OCI-LY7 (cell line): Measurements from ENCODE around the gene LRRC34. TPM values are rescaled to one million over a fixed set of nuclear protein-coding genes. Genes with fewer than 3 reads are reported as not detected.

Source experiments
- BruUV-seq: library from RNA; stranded (reverse); fragments of 400-500 nt; replicated peaks from 2 replicates; lab custom pipeline; 2021; lab: Mats Ljungman, UMichigan
- CTCF ChIA-PET: fragments of 300-600 bp; sonication (Branson Sonifier 250); formaldehyde crosslinking; loops from one replicate; lab custom pipeline; 2022; ENCODE audit warnings: antibody characterized with exemption; ENCODE audit not compliant: unreplicated experiment; lab: Charles Lee
- POLR2A ChIA-PET: fragments of 300-600 bp; sonication (Branson Sonifier 250); formaldehyde crosslinking; loops from one replicate; lab custom pipeline; 2022; ENCODE audit warnings: antibody characterized with exemption; lab: Charles Lee
- DNase-seq: peaks from one replicate; pipeline ENCODE4 v3.0.0-alpha.2; 2015; ENCODE audit warnings: low spot score
- H2AFZ ChIP-seq: fragments of 200-600 bp; sonication (generic), shearing (Covaris generic); 2 replicates; pipeline ENCODE4 v1.6.1; 2014; ENCODE audit warnings: mild to moderate bottlenecking, antibody characterized with exemption, low read length, moderate library complexity
- H3K27ac ChIP-seq: fragments of 200-600 bp; sonication (generic); 2 replicates; pipeline ENCODE4 v1.5.1; 2014; ENCODE audit warnings: mixed run types, low read depth, mild to moderate bottlenecking, moderate library complexity, low read length, inconsistent platforms; ENCODE audit not compliant: poor library complexity, severe bottlenecking
- H3K36me3 ChIP-seq: fragments of 200-600 bp; sonication (generic); 2 replicates; pipeline ENCODE4 v1.6.1; 2014; ENCODE audit warnings: mild to moderate bottlenecking, antibody characterized with exemption, low read length, moderate library complexity, mixed read lengths; ENCODE audit not compliant: insufficient read depth
- H3K4me1 ChIP-seq: fragments of 200-600 bp; sonication (generic); 2 replicates; pipeline ENCODE4 v1.5.1; 2014; ENCODE audit warnings: mild to moderate bottlenecking, low read length; ENCODE audit not compliant: insufficient read depth, poor library complexity, severe bottlenecking
- H3K4me2 ChIP-seq: fragments of 200-600 bp; sonication (generic); 2 replicates; pipeline ENCODE4 v1.6.1; 2014; ENCODE audit warnings: mild to moderate bottlenecking, low read length
- H3K4me3 ChIP-seq: fragments of 200-600 bp; sonication (generic); 2 replicates; pipeline ENCODE4 v1.5.1; 2014; ENCODE audit warnings: mild to moderate bottlenecking, low read depth, low read length; ENCODE audit not compliant: poor library complexity, severe bottlenecking
- H3K79me2 ChIP-seq: fragments of 200-600 bp; sonication (generic); 2 replicates; pipeline ENCODE4 v1.6.1; 2016; ENCODE audit warnings: low read depth, mild to moderate bottlenecking, low read length, moderate library complexity, mixed read lengths; ENCODE audit not compliant: insufficient read depth
- H3K9me2 ChIP-seq: fragments of 200-600 bp; sonication (generic); 2 replicates; pipeline ENCODE4 v1.6.1; 2016; ENCODE audit warnings: mild to moderate bottlenecking, low read length, mixed read lengths; ENCODE audit not compliant: insufficient read depth
- H3K9me3 ChIP-seq: fragments of 200-600 bp; sonication (generic); 2 replicates; pipeline ENCODE4 v1.6.1; 2014; ENCODE audit warnings: mild to moderate bottlenecking, mixed run types, low read length, mixed read lengths
- H4K20me1 ChIP-seq: fragments of 200-600 bp; sonication (generic); 2 replicates; pipeline ENCODE4 v1.6.1; 2014; ENCODE audit warnings: mild to moderate bottlenecking, antibody characterized with exemption, low read length, moderate library complexity, mixed read lengths; ENCODE audit not compliant: insufficient read depth
- EZH2phosphoT487 ChIP-seq: fragments of 200-600 bp; sonication (generic); IDR thresholded peaks from 2 replicates; pipeline ENCODE4 v1.6.1; 2018; ENCODE audit warnings: low read depth, borderline replicate concordance, mild to moderate bottlenecking, mixed run types, antibody characterized with exemption, low read length, moderate library complexity, mixed read lengths
- intact Hi-C: fragments of 100-400 bp; cut with micrococcal nuclease; formaldehyde crosslinking; loops from one replicate; pipeline ENCODE4 v1.10.0; 2022; ENCODE audit not compliant: unreplicated experiment
- total RNA-seq, 2 experiments: library from RNA; depleted of rRNA in 1 of 2; stranded (reverse); fragments of >200 nt in 1 of 2; shearing (Covaris generic) in 1 of 2; gene quantifications; 2 replicates each; pipeline ENCODE4 v1.2.3, GENCODE V29; 2014 to 2022
- TF ChIP-seq, protein P1 (sequence below): fragments of 200-600 bp; sonication (generic); conservative IDR thresholded peaks from 2 replicates; pipeline ENCODE4 v1.5.1; 2014; ENCODE audit warnings: mild to moderate bottlenecking, antibody characterized with exemption, low read length, moderate library complexity, mixed read lengths

Gene LRRC34
- total RNA-seq, 2 experiments from 2014 or later, result 2.2 to 3.3 TPM

DNA sequence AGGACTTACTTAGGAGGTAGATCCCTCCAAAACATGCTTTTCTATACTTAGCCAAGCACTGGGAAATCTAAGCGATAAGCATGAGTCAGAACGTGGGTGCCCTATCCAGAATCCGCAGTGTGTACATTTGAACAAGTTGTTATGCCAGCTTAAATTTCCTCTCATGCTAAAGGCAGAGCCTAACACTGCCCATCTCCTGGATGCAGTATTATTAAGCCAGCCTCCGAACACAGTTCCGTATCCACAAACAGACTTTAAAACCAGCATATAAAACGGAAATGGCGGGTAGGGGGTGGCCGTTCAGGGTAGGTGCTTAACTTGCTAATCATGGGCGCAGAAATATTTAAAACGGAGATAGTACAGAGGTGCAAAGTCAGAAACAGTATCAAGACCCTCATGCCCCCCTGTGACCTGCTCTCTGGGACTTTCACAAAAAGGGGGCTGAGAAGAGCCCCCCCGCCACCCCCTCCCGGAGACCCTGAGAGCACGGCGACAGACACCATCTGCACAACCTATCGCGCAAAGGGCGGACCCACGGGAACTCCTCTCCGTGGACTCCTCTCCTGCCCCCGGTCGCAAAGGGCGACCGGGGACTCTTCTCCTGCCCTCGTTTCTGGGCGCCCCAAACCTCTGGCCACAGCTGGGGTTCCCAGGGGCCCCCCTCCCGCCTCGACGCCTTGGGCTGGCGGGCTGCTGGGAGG, 923 bp downstream of the LRRC34 start:
- Histone ChIP-seq H3K4me3 (peak overlapping the region; percentile 62), H3K9me2 (no peaks in the 10 kb centered on the region), H3K4me2 (peak overlapping the region; percentile 82), H3K27ac (no peak overlapping the region), H3K36me3 (no peaks in the 10 kb centered on the region; the same call in 1 of the 2 replicates), H4K20me1 (no peaks in the 10 kb centered on the region), H3K79me2 (no peaks in the 10 kb centered on the region), H2AFZ (peak overlapping the region; percentile 98), H3K4me1 (peaks cover 41% of the 10 kb centered on the region), H3K9me3 (peaks cover 16% of the 10 kb centered on the region; the same call in 1 of the 2 replicates)
- DNase-seq, result peak; percentile 47
- ChIA-PET CTCF (interaction anchor here (0.5 kb wide), 1 partner anchor 188 kb away, joined by 3 read pairs; no protein-coding TSS in a partner anchor), POLR2A (interaction anchor here (0.5 to 4.0 kb wide), 7 partner anchors 13 to 542 kb away, joined by 3 to 25 read pairs (median 3); no protein-coding TSS in a partner anchor)
- TF ChIP-seq, protein P1, sequence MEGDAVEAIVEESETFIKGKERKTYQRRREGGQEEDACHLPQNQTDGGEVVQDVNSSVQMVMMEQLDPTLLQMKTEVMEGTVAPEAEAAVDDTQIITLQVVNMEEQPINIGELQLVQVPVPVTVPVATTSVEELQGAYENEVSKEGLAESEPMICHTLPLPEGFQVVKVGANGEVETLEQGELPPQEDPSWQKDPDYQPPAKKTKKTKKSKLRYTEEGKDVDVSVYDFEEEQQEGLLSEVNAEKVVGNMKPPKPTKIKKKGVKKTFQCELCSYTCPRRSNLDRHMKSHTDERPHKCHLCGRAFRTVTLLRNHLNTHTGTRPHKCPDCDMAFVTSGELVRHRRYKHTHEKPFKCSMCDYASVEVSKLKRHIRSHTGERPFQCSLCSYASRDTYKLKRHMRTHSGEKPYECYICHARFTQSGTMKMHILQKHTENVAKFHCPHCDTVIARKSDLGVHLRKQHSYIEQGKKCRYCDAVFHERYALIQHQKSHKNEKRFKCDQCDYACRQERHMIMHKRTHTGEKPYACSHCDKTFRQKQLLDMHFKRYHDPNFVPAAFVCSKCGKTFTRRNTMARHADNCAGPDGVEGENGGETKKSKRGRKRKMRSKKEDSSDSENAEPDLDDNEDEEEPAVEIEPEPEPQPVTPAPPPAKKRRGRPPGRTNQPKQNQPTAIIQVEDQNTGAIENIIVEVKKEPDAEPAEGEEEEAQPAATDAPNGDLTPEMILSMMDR, result no peak
- TF ChIP-seq EZH2phosphoT487, result no peak
- no TSS peak for BruUV-seq
- intact Hi-C loops, result loop anchor here (2.0 kb wide), 2 partner anchors 25 to 47 kb away; partner anchors contain the start of gene TERC

DNA sequence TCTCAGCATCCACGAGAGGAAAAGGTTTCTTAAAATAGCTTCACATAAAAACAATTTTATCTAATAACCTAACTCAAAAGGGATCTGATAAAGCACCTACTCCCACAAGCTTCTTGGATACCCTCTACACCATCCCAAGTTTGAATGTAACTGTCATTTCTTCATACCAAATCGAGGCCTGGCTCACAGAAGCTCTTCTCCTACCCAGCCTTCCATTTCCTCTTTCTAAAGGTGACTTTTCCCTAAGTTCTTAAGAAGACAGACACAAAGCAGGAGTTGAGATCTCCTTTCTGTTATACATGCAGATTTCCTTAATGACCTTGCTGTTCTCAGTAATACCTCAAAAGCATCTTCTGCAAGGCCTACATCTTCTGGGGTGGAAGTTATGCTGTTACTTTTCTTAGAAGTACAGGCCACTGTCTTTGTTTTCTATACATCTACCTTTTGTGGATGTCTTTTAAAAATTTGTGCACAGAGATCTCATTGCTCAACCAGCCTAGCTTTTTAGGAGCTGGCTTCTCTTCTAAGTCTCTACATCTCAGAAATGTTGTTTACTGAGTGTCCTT, 3.4 kb downstream of the LRRC34 start:
- Histone ChIP-seq H3K9me3 (no peaks in the 10 kb centered on the region), H3K27ac (no peak overlapping the region), H3K36me3 (no peaks in the 10 kb centered on the region), H3K4me1 (peaks cover 41% of the 10 kb centered on the region), H3K9me2 (no peaks in the 10 kb centered on the region), H4K20me1 (no peaks in the 10 kb centered on the region), H3K4me3 (no peak overlapping the region), H3K4me2 (no peak overlapping the region), H2AFZ (0 out of 2 replicates have a peak overlapping the region, but pooled peaks have one; percentile 13), H3K79me2 (no peaks in the 10 kb centered on the region)
- no peak for TF ChIP-seq EZH2phosphoT487
- TF ChIP-seq, protein P1, result no peak
- no TSS peak for BruUV-seq
- POLR2A ChIA-PET, result interaction anchor here (0.5 to 4.0 kb wide), 14 partner anchors 11 to 1603 kb away, joined by 3 to 25 read pairs (median 4); no protein-coding TSS in a partner anchor
- DNase-seq, result no peak
- CTCF ChIA-PET, result interaction anchor here (0.6 kb wide), 1 partner anchor 55 kb away, joined by 4 read pairs; no protein-coding TSS in a partner anchor
- intact Hi-C loops, result no loop called here
